Adipose tissue (tissue), 3 donors: Measurements from ENCODE around the gene AGTR1. TPM values are rescaled to one million over a fixed set of nuclear protein-coding genes. Genes with fewer than 3 reads are reported as not detected.
"Not testable (repeated sequence)": the region's sequence is repeated elsewhere in the genome, so short reads cannot be mapped to it uniquely, and the experiment has no call there.

Source experiments
- H3K27ac ChIP-seq: one replicate; pipeline ENCODE4 v1.5.1; 2013; ENCODE audit warnings: low read depth, low read length
- WGBS, 3 donors: extraction: QIAGEN DNeasy Blood & Tissue Kit; methylation state at CpG; one replicate each; pipeline ENCODE4 v1.1.7; 2013; 5-methylcytosine and 5-hydroxymethylcytosine counted together
- polyA plus RNA-seq, 3 donors: library from polyadenylated mRNA; stranded (reverse); fragments of 200-250 nt; gene quantifications; one replicate each; pipeline ENCODE4 v1.2.3, GENCODE V29; 2013
- donor health status: healthy with polysubstance abuse.
- donor health status: Bipolar disorder and iron deficiency.
- donor health status: healthy.

Gene AGTR1
- polyA plus RNA-seq, 3 donors, result 3.8 to 23.7 (median 14.8) TPM

DNA sequence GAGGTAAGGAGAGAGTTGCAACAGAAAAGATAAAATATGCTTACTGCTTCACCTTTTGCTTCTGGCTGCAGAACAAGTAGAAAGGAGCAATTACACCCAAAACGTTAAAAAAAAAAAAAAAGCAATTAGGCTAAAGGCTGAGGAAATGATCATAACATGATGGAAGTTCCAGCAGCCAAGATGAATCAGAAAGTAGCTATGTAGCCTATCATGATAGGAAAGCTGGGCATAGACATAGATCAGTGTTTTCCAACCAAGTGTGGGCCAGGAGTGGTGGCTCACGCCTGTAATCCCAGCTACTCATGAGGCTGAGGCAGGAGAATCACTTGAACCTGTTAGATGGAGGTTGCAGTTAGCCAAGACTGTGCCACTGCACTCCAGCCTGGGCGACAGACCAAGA, 52.6 kb downstream of the AGTR1 start:
- 71 to 85% (median 72%) methylated on average over 3 of the region's 3 CpGs for WGBS, 3 donors

DNA sequence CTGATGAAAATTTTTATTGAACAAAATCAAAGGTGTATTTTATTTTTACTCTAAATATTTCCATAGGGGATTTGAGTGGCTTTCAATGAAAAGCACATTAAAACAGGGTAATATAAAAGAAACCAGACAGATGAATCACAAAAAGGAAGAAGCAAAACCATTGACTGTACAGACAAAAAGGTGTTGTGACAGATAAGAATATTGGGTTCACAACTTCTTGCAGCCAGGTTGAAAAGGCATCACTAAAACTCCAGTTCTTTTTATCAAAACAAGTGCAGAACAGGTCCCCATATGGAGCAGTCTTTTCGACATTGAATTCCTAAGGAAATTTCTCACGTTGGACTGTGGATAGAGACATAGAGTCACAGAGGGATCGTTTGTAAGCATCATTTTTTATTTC, 53.8 kb downstream of the AGTR1 start:
- 88 to 93% (median 89%) methylated on average over 3 of the region's 3 CpGs for WGBS, 3 donors
- no peak overlapping the region for H3K27ac ChIP-seq

More for the DNA sequence above, 52.6 kb downstream of the AGTR1 start:
- H3K27ac ChIP-seq, result no peak overlapping the region

DNA sequence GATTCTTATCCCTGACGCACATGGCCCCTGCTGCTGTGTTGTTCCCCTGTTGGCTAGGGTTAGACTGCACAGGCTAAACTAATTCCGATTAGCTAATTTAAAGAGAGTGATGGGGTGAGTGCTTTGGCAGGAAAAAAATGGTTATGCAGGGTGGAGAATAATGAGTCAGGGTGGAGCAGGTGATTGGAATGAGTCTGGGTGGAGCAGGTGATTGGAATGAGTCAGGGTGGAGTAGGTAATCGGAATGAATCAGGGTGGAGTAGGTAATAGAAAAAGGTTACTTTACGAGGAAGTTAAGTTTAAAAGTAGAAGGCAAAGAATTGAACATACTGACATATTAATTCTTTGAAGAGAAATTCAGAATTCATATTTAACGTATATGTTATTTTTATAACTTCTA, 55.7 kb downstream of the AGTR1 start:
- H3K27ac ChIP-seq, result not testable (repeated sequence)
- WGBS, 3 donors, result 89 to 92% (median 90%) methylated on average over 5 of the region's 5 CpGs

DNA sequence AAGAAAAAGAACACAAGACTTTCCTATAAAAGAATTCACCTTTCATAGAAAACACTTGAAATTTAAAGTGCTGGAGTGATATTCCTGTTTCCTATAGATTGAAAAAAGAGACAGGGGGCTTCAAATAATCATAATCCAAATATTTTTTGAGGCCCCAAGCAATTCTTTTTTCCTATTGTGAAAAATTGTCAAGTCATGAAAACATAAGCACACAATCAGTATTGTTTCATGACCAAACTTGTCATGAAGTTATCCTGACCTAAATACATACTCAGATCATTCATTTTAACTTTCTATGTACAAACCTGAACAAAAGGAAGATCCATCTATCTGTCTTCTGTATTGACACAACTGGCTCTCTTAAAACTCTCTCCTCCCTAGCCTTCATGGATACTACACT, 57.9 kb downstream of the AGTR1 start:
- no peak overlapping the region for H3K27ac ChIP-seq

DNA sequence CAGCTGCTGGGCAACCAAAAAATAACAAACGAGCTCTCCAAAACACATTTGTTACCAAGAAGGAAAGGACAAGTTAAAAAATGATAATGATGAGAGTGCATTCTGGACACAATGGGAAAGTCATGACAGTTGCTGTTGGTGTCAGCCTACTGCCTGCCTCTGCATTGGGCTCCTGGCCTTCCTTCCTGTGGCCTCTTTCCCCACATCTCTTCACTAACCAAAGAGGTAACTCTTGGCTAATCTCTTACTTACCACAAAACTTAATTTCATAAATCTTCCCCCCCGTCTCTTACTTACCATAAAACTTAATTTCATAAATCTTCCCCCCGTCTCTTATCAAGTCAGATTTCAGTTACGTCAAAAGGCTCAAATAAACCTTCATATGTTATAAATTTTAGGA, 58.6 kb downstream of the AGTR1 start:
- WGBS, 3 donors, result 66 to 96% (median 69%) methylated on average over 4 of the region's 4 CpGs
- no peak overlapping the region for H3K27ac ChIP-seq

DNA sequence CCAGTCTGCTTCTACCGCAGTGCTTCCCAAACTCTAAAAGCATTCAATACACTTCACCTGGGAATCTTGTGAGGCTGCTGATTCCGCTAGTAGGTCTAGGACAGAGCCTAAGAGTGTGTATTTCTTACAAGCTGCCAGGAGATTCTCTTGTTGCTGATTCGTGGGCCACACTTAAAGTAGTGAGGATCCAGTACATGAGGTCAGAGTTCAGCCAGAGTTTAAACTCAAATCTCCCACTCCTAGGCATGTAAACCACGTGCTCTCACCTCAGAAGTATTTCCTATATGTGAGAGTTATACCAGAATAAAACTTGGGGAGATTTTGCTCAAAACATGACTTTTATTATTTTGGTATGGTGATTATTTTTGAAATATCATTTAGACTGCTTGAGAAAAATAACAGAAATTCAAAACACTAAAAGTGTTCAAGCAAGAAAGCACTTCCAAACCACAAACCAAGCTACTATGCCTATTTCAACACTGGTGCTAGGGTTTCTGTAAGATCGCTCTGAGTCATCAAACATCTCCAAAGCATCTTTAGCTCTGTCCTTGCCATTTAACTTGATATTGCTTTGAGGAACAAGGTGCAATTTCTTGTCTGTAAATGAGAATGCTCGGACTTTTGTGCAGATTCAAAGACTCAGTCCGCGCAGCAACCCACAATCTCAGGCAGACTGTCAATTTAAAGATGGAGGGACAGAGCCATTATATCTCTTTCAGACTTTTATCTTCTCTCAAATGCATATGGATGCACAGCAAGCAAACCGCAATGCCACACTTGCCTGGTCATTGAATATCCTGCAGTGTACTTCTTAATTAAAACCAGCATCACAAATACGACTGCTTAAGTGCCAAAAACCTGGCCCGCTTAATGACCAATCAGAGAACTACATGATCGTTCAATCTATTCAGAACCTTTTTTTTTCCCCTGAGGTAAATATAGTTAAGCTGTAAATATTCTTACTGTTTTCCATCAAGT, 59.8 kb downstream of the AGTR1 start:
- WGBS, 3 donors, result 65 to 84% (median 66%) methylated on average over 12 of the region's 12 CpGs

DNA sequence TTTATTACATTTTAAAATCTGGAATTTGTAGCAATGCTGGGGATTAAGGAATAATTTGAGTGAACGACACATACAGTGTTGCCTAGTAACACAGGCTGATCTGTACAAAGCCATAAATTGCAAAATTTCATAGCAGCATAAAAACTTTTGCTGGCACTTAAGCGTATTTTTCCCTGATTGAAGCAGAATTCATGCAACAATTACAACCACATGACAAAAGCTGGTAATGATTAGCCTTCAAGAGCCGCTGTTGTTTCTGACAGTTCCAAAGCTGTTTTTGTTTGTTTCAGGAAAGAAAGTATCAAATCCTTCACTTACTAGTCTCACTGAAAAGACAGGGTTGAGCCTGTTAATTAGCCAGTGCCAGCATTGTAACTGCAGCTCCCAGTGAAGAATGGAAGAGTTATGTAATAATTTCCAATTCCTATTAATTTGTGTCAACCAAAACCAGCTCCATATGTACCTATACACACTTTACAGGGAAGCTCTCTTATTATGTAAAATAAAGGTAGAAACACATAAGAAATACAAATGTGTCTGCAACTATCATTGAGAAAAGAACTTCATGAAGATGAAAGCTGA, 60.7 kb downstream of the AGTR1 start:
- no peak overlapping the region for H3K27ac ChIP-seq
- WGBS, 3 donors, result 22 to 50% (median 36%) methylated on average over 3 of the region's 3 CpGs

More for the DNA sequence above, 59.8 kb downstream of the AGTR1 start:
- H3K27ac ChIP-seq, result no peak overlapping the region

DNA sequence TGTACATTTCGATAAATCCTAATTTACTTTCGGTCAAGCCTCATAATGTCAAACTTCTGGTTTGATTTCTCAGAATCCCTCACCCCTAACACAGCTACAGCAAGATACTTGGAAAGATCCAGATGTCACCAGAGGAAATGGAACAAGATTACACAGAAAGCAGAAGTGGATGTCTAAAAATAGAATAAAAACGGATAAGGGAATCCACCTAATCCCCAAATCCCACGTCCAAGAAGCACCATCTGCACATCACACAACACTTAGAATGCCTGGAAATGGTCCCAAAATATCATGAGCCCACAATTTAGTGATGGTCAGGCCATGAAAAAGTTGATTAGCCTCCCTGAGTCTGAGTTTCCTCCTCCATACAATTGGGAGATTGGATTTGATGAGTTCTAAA, 61.7 kb downstream of the AGTR1 start:
- H3K27ac ChIP-seq, result no peak overlapping the region
- 36 to 52% (median 50%) methylated on average over 4 of the region's 4 CpGs for WGBS, 3 donors

DNA sequence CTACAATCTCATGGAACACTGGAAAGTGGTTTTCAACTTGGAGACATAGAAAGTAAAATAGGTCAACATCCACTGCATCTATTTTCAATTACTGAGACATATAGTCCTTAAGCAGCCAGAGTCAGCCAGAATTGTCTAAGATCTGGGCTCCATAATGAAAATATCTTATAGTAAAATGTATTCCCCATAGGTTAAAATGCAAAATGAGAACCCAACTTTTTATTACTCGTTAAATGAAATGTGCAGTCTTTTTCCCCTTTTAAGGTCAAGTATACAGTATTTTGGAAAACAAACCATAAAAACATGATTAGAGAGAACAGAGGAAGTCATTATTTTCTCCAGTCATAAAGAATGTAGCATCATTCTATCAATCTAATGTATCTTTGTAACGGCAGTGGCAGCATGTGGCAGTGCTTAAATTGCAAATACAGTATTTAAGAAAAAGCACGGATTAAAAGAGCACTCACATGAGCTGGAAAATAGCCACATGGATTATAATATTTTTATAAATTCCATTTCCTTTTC, 65.5 kb downstream of the AGTR1 start:
- H3K27ac ChIP-seq, result no peak overlapping the region
- 78 to 89% (median 84%) methylated on average over 3 of the region's 3 CpGs for WGBS, 3 donors

DNA sequence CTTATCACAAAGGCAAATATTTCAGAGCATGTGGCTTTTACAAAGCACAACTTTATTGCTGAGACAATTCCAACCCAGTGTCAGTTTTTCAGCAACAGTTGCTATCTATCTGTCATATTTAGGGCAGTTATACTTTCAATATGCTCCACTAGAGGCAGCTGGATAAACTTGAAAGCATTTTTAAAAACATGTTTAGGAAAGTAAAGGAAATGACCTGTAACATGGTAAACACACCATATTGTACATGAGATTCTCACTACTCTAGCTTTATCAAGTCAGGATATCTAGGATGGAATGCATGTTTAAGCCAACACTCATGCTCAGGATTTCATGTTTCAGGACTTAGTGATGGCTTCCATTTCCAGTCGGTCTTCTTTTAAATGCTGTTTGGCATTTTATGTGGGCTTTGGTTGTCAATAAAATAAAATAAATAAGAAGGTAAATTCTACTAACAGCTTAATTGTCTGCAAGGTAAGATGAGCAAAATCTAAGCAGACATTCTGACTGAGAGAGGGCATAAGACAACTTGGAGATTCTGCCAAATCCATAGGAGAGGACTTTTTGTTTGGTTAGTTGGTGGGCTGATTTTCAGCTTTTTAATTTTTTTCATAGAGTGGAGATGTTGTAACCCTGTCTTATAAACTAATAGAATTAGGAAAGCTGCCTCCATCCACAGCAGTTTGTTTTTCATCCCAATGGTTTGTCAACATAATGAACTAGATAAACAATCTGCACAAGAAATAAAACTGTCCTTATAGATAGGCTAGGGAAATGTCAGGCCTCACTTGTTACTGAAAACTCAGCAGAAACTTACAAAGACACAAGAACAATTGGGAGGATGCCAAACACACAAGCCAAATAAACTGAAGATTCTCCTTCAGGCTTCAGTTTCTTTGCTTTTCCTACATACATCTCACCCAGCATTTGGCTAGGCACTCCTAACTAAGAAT, 66.6 kb downstream of the AGTR1 start:
- 79 to 81% (median 79%) methylated on average over 1 of the region's 1 CpG for WGBS, 3 donors
- no peak overlapping the region for H3K27ac ChIP-seq

DNA sequence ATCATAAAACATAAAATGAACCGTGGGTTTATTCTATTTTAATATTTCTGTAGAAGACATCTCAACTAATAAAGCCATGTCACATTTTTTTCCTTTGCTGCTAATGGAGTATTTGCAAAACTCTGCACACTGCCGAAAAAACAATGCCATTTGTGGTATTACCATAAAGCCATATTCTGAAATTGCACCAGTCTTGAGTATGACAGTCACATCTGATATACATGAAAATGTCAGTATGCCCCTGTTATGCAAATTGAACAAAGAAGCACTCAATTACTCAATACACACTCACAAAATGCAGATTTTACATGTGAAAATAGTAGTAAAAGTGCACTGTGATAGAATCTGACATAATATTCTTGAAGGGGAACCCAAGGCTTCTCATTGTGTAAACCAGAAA, 74.7 kb downstream of the AGTR1 start:
- 33 to 69% (median 47%) methylated on average over 2 of the region's 2 CpGs for WGBS, 3 donors
- H3K27ac ChIP-seq, result no peak overlapping the region

DNA sequence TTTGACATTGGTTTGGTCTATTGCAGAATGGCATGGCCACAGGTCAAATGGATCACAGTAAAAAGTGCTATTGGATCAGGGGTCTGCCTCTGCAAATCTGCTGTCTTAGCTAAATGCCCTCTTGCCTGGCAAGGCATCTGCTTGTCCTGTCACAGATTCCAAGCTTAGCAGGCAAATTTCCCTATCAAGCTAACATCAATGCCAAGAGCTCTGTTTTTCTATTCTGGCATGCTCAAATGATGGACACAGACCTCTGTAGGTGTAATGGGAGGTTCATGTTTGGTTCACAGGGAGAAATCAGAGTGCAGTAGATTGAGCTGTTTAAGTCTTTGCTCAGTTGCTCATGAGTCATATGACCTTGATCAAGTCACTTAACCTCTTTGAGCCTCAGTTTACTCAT, 75.1 kb downstream of the AGTR1 start:
- H3K27ac ChIP-seq, result no peak overlapping the region

DNA sequence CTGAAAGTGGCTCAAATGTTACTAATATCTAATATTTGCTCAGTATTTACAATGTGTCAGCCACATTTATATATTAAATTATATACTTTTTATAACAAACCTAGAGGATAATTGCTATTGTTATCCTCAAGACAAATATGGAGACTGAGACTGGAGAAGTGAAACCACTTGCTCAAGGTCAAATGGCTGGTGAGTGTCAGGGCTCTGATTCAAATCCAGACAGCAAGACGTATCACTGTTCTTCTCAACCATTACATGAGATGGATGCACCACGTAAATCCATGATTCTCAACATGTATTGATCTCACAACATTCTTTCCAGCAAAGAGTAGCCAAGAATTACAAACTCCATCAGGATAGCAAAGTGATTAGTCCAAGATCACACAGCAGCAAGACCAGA, 76.1 kb downstream of the AGTR1 start:
- WGBS, 3 donors, result 70 to 81% (median 79%) methylated on average over 2 of the region's 2 CpGs
- no peak overlapping the region for H3K27ac ChIP-seq

DNA sequence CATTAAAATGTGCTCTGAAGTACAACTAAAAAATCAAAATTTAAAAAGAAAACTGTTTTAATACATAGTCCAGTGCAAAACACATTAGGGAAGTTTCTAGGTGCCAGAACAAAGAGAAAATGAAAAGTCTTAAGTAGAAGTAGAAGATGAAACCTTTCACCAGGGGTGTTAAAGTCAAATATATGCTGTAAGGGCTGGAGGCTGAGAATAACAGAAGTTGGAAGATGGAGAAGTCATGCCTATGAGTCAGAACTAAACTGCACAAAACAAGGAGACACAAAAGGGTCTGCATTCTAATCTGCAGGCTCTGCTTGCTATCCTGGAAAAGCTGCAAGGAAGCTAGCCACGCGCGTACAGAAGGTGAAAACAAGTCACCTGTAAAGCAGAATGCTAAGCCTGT, 81.2 kb downstream of the AGTR1 start:
- 94 to 99% (median 96%) methylated on average over 3 of the region's 3 CpGs for WGBS, 3 donors
- no peak overlapping the region for H3K27ac ChIP-seq

DNA sequence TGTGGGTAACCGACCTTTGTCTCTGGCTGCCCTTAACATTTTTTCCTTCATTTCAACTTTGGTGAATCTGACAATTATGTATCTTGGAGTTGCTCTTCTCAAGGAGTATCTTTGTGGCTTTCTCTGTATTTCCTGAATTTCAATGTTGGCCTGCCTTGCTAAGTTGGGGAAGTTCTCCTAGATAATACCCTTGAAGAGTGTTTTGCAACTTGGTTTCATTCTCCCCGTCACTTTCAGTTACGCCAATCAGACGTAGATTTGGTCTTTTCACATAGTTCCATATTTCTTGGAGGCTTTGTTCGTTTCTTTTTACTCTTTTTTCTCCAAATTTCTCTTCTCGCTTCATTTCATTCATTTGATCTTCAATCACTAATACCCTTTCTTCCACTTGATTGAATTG, 87.3 kb downstream of the AGTR1 start:
- H3K27ac ChIP-seq, result not testable (repeated sequence)
- WGBS, 3 donors, result 53 to 87% (median 72%) methylated on average over 6 of the region's 6 CpGs

DNA sequence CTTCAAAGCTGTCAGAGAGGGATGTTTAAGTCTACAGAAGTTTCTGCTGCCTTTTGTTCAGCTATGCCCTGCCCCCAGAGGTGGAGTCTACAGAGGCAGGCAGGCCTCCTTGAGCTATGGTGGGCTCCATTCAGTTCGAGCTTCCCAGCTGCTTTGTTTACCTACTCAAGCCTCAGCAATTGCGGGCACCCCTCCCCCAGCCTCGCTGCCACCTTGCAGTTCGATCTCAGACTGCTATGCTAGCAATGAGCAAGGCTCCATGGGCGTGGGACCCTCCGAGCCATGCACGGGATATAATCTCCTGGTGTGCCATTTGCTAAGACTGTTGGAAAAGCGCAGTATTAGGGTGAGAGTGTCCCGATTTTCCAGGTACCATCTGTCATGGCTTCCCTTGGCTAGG, 88.5 kb downstream of the AGTR1 start:
- 91 to 95% (median 94%) methylated on average over 9 of the region's 9 CpGs for WGBS, 3 donors
- not testable (repeated sequence) for H3K27ac ChIP-seq

DNA sequence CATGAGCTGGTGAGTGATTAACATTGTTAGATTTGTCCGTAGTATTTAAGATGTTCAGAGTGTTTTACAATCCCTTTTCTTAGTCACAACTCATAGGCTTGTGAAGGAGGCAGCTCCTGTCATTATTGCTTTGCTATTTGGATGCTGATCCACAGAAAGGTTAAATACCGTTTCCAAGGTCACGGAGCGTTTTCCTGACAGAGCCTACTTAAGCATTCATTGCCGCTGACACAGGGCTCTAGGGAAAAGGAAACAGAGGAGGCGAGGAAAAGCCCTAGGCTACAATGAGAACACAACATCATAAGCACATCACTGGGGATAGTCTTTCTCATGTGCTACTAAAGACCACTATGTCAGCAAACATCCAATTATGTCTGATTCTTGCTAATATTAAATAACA, 91.4 kb downstream of the AGTR1 start:
- no peak overlapping the region for H3K27ac ChIP-seq
- WGBS, 3 donors, result 31 to 51% (median 40%) methylated on average over 6 of the region's 6 CpGs

DNA sequence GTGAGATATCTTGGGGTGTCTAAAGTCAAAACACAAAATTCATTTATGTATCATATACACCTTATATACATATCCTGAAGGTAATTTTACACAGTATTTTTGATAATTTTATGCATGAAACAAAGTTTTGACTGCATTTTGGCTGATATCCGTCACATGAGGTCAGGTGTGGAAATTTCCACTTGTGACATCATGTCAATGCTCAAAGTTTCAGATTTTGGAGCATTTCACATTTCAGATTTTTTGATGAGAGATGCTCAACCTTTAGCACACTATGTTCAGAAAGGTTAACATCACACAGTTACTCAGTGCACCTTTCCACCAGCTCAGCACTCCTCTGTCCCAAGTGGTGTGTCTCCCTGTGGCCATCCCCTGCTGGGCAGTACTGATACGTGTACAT, 92.2 kb downstream of the AGTR1 start:
- WGBS, 3 donors, result 75 to 91% (median 90%) methylated on average over 2 of the region's 2 CpGs
- H3K27ac ChIP-seq, result no peak overlapping the region

DNA sequence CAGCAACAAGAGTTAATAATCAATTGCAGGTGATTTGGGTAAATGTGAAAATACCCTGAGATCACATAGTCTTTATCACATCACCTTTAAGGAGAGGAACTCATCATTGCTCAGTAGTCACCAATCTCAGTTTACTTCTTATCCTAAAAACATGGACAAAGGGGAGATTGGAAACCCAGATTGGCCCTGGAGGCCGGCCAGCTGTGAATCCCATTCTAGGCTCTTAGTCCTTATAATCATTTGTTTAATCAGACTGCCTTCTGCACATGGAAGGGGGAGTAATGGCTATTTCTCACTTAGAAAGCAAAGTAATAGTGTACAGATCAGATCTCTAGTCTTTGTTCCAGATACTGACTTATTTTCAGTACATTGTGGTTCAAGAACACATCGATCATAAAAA, 92.7 kb downstream of the AGTR1 start:
- 62 to 88% (median 69%) methylated on average over 2 of the region's 2 CpGs for WGBS, 3 donors
- no peak overlapping the region for H3K27ac ChIP-seq
